Mucosa of descending colon (tissue), 3 donors: Measurements from ENCODE around the gene MAPK11. TPM values are rescaled to one million over a fixed set of nuclear protein-coding genes. Genes with fewer than 3 reads are reported as not detected.

Experiments
- ATAC-seq: fragments of 200-7000 bp; cut with Tn5 transposase; one replicate; pipeline ENCODE4 v1.9.1; 2020; ENCODE audit warnings: mild to moderate bottlenecking, moderate library complexity
- DNase-seq, 3 donors: peaks; one replicate each; pipeline ENCODE4 v3.0.0-alpha.2; 2020
- H3K36me3 ChIP-seq: fragments of 200-600 bp; one replicate; pipeline ENCODE4 v1.8.0; 2021; ENCODE audit warnings: low read depth, mild to moderate bottlenecking
- H3K4me1 ChIP-seq: fragments of 200-600 bp; one replicate; pipeline ENCODE4 v1.8.0; 2021; ENCODE audit warnings: low read depth, mild to moderate bottlenecking
- H3K4me3 ChIP-seq: fragments of 200-600 bp; one replicate; pipeline ENCODE4 v1.8.0; 2021; ENCODE audit warnings: mild to moderate bottlenecking
- H3K9me3 ChIP-seq: fragments of 200-600 bp; one replicate; pipeline ENCODE4 v1.8.0; 2021; ENCODE audit warnings: mild to moderate bottlenecking
- intact Hi-C, 2 donors: fragments of 100-400 bp; cut with DNase I in 1 of 2; cut with micrococcal nuclease in 1 of 2; formaldehyde crosslinking; loops; one replicate each; pipeline versions ENCODE4 v1.11.0 to v1.11.1; 2022; cut with DNase I, micrococcal nuclease
- total RNA-seq, 3 donors: library from RNA; stranded (reverse); fragmentation: NEBNext Ultra II Directional in 2 of 3; extraction: Animal tissue kit (Norgen Biotek cat#: 25700) in 2 of 3; gene quantifications; one replicate each; pipeline versions ENCODE4 v1.2.1 to v1.2.4, GENCODE V29; 2021 to 2023
- TF ChIP-seq, protein P1 (sequence below): fragments of 200-600 bp; IDR thresholded peaks from one replicate; pipeline ENCODE4 v1.8.0; 2022; ENCODE audit warnings: antibody characterized with exemption, mild to moderate bottlenecking
- donor health status: DM: no; HTN: no; CAD: no; lungs with moderate emphysema.
- donor health status: DM: no; HTN: no; CAD: no.
- donor health status: DM: no; HTN: yes; CAD: no.

Gene MAPK11
- total RNA-seq, 3 donors from 2014 or later, result 1.8 to 4.3 (median 3.2) TPM

DNA sequence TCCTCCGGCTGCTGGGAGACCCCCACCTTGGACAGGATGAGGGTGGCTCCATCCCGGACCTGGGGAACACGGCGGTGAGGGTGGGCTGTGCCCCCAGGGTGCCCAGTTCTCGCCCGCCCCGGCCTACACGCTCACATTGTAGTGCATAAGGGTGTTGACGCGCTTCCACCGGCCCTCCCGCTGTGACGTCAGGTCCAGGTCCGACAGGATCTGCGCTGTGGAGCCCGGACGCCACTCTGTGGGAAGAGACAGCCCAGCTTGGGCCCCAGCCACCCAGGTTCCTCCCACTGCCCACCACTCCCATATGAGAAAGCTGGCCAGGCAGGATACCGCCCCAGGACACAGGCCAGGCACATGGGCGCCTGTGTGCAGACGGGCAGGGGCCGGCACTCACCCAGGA lies 8.3 kb upstream of the MAPK11 start:
- TF ChIP-seq, protein P1, sequence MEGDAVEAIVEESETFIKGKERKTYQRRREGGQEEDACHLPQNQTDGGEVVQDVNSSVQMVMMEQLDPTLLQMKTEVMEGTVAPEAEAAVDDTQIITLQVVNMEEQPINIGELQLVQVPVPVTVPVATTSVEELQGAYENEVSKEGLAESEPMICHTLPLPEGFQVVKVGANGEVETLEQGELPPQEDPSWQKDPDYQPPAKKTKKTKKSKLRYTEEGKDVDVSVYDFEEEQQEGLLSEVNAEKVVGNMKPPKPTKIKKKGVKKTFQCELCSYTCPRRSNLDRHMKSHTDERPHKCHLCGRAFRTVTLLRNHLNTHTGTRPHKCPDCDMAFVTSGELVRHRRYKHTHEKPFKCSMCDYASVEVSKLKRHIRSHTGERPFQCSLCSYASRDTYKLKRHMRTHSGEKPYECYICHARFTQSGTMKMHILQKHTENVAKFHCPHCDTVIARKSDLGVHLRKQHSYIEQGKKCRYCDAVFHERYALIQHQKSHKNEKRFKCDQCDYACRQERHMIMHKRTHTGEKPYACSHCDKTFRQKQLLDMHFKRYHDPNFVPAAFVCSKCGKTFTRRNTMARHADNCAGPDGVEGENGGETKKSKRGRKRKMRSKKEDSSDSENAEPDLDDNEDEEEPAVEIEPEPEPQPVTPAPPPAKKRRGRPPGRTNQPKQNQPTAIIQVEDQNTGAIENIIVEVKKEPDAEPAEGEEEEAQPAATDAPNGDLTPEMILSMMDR, result no peak
- no peak for ATAC-seq
- intact Hi-C loops, result loop anchor here (5.0 kb wide), 2 partner anchors 44 to 49 kb away; partner anchors contain the start of gene DENND6B (in 1 of the 2)
- H3K4me3 ChIP-seq, result no peak overlapping the region
- no peak for DNase-seq
- H3K36me3 ChIP-seq, result peaks cover 8% of the 10 kb centered on the region
- H3K4me1 ChIP-seq, result no peaks in the 10 kb centered on the region
- H3K9me3 ChIP-seq, result no peaks in the 10 kb centered on the region

GRCh38 chr22:50277761-50278160 lies 7.6 kb upstream of the MAPK11 start:
- Histone ChIP-seq H3K4me3 (no peak overlapping the region), H3K9me3 (no peaks in the 10 kb centered on the region), H3K36me3 (peaks cover 7% of the 10 kb centered on the region), H3K4me1 (no peaks in the 10 kb centered on the region)
- intact Hi-C loops, result loop anchor here (5.0 kb wide), 2 partner anchors 45 to 50 kb away; partner anchors contain the start of gene DENND6B (in 1 of the 2)
- no peak for ATAC-seq
- DNase-seq, result no peak
- TF ChIP-seq, protein P1, result no peak

DNA sequence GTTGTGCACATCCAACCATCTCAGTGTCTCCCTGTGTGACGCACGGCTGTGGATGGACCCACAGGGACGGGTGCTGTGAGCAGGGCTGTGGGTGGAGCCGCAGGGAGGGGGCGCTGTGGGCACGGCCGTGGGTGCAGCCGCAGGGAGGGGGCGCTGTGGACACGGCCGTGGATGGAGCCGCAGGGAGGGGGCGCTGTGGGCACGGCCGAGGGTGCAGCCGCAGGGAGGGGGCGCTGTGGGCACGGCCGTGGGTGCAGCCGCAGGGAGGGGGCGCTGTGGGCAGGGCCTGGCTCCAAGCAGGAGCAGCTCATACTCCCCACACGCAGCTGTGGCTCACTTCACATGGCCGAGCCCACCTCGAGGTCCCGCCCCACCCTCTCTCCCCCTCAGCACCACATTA lies 6.0 kb upstream of the MAPK11 start:
- intact Hi-C loops, result loop anchor here (5.0 kb wide), 2 partner anchors 46 to 51 kb away; partner anchors contain the start of gene DENND6B (in 1 of the 2)
- DNase-seq, result peak in 2 of 3 donors; percentile 79 to 82
- H3K4me3 ChIP-seq, result no peak overlapping the region

GRCh38 chr22:50275181-50276055 lies 5.2 kb upstream of the MAPK11 start:
- TF ChIP-seq, protein P1, result no peak

More for the DNA sequence above, 6.0 kb upstream of the MAPK11 start:
- Histone ChIP-seq H3K36me3 (peaks cover 7% of the 10 kb centered on the region), H3K4me1 (peaks cover 10% of the 10 kb centered on the region), H3K9me3 (no peaks in the 10 kb centered on the region)
- TF ChIP-seq, protein P1, result peak; percentile 39
- ATAC-seq, result peak; percentile 72

DNA sequence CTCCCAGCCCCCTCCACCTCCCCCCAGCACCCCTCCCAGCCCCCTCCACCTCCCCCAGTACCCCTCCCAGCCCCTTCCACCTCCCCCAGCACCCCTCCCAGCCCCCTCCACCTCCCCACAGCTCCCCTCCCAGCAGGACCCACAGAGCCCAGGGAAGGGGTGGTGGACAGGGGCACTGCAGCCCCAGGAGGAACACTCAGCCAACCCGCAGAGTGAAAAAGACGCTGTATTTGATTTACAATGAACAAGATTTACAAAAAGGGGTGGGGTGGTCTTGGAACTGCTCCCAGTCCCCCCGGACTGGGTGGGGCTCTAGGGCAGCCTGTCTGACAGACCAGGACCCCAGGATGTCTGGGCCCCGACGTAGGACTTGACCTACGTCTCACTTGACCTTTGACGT lies 4.6 kb upstream of the MAPK11 start:
- Histone ChIP-seq H3K36me3 (peaks cover 7% of the 10 kb centered on the region), H3K9me3 (no peaks in the 10 kb centered on the region), H3K4me3 (no peak overlapping the region), H3K4me1 (peaks cover 22% of the 10 kb centered on the region)
- DNase-seq, result no peak
- TF ChIP-seq, protein P1, result no peak
- intact Hi-C loops, result loop anchor here (5.0 kb wide), 2 partner anchors 48 to 53 kb away; partner anchors contain the start of gene DENND6B (in 1 of the 2)
- ATAC-seq, result no peak

More at GRCh38 chr22:50275181-50276055, 5.2 kb upstream of the MAPK11 start:
- Histone ChIP-seq H3K4me1 (peaks cover 17% of the 10 kb centered on the region), H3K36me3 (peaks cover 7% of the 10 kb centered on the region), H3K4me3 (no peak overlapping the region), H3K9me3 (no peaks in the 10 kb centered on the region)
- intact Hi-C loops, result loop anchor here (5.0 kb wide), 2 partner anchors 47 to 52 kb away; partner anchors contain the start of gene DENND6B (in 1 of the 2)
- no peak for DNase-seq
- no peak for ATAC-seq
